Measurements from ENCODE around the gene EFCAB8. TPM values are rescaled to one million over a fixed set of nuclear protein-coding genes. Genes with fewer than 3 reads are reported as not detected.

Gene EFCAB8
- total and polyA plus RNA-seq, 4 donors, result 0.08 to 0.83 (median 0.46) TPM

DNA sequence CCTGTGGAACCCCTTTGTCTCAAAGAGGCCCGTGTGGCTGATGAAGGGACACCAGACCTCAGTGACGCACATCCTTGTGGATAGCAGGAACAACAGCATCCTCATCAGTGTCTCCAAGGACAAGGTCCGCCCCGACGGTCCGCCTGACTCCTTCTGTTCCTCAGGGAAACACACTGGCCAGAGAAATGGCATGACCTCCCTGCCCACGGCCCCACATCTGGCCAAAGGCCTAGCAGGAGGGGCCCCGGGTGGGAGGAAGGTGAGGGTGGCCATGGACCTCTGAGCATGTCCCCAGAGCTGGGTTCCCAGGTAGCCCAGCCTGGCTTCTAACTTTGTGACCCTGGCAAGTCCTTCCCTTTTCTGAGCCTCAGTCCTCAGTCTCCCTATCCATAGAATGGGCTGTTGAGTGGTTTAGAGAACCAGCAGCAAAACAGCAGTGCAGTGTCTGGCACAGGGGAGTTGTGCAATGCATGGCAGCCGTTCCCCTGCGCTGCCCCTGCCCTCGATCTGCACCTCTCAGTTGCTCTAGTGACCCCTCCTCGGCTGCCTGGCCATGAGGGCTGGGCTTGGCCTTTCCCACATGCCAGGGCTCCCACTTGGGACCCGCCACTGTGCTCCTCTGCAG, 48.3 kb downstream of the EFCAB8 start:
- Histone ChIP-seq H3K4me3 (no peak overlapping the region), H3K9me3 (ENCODE audit: control insufficient read depth in 4 of 4, insufficient read depth in 3 of 4, low read length in 3 of 4) (peaks cover 0 to 2% (median 0%) of the 10 kb centered on the region in 4 donors), H3K27ac (ENCODE audit: low read depth in 1 of 2, low read length in 1 of 2) (no peak overlapping the region), H3K9ac (ENCODE audit: insufficient read depth in 1 of 2, low read length in 2 of 2) (no peak overlapping the region), H3K4me1 (ENCODE audit: control insufficient read depth in 5 of 5, insufficient read depth in 5 of 5, low read length in 5 of 5) (no peaks in the 10 kb centered on the region), H3K27me3 (ENCODE audit: control insufficient read depth in 3 of 3, insufficient read depth in 3 of 3, low read length in 2 of 3) (no peaks in the 10 kb centered on the region), H3K36me3 (ENCODE audit: control insufficient read depth in 4 of 4, insufficient read depth in 4 of 4, low read length in 4 of 4) (no peaks in the 10 kb centered on the region)
- ATAC-seq (ENCODE audit: insufficient read depth, low FRiP score) (no peak), DNase-seq (no peak)
- WGBS, 2 donors, result 78 to 85% methylated on average over 13 of the region's 13 CpGs
- TF ChIP-seq, protein P1, sequence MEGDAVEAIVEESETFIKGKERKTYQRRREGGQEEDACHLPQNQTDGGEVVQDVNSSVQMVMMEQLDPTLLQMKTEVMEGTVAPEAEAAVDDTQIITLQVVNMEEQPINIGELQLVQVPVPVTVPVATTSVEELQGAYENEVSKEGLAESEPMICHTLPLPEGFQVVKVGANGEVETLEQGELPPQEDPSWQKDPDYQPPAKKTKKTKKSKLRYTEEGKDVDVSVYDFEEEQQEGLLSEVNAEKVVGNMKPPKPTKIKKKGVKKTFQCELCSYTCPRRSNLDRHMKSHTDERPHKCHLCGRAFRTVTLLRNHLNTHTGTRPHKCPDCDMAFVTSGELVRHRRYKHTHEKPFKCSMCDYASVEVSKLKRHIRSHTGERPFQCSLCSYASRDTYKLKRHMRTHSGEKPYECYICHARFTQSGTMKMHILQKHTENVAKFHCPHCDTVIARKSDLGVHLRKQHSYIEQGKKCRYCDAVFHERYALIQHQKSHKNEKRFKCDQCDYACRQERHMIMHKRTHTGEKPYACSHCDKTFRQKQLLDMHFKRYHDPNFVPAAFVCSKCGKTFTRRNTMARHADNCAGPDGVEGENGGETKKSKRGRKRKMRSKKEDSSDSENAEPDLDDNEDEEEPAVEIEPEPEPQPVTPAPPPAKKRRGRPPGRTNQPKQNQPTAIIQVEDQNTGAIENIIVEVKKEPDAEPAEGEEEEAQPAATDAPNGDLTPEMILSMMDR (IDR thresholded peaks at IDR 0.05; ENCODE audit: control extremely low read depth, extremely low read depth), result no peak

DNA sequence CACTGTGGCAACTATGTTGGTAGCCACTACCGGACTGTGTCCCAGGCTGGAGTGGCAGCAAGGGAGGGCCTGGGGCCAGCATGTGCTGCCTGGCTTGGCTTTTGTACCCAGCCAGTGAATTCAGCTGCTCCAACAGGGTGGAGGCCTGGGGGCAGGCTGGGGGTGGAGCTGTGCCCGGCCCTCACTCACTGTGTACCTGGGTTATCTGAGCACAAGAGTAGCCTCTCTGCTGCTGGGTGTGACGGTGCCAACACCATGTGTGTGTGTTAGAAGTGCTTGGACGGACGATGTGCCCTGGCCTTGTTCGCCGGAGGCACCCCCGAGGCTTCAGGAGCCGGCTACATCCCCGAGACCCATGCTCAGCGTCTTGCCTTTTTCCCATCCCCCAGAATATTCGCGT, 49.2 kb downstream of the EFCAB8 start:
- Histone ChIP-seq H3K4me3 (no peak overlapping the region), H3K9ac (ENCODE audit: insufficient read depth in 1 of 2, low read length in 2 of 2) (no peak overlapping the region), H3K4me1 (ENCODE audit: control insufficient read depth in 5 of 5, insufficient read depth in 5 of 5, low read length in 5 of 5) (no peaks in the 10 kb centered on the region), H3K36me3 (ENCODE audit: control insufficient read depth in 4 of 4, insufficient read depth in 4 of 4, low read length in 4 of 4) (no peaks in the 10 kb centered on the region), H3K9me3 (ENCODE audit: control insufficient read depth in 4 of 4, insufficient read depth in 3 of 4, low read length in 3 of 4) (peaks cover 0 to 2% (median 0%) of the 10 kb centered on the region in 4 donors), H3K27ac (ENCODE audit: low read depth in 1 of 2, low read length in 1 of 2) (no peak overlapping the region), H3K27me3 (ENCODE audit: control insufficient read depth in 3 of 3, insufficient read depth in 3 of 3, low read length in 2 of 3) (no peaks in the 10 kb centered on the region)
- WGBS, 2 donors, result 71 to 88% methylated on average over 13 of the region's 13 CpGs
- TF ChIP-seq, protein P1 (IDR thresholded peaks at IDR 0.05; ENCODE audit: control extremely low read depth, extremely low read depth), result no peak
- ATAC-seq (ENCODE audit: insufficient read depth, low FRiP score) (no peak), DNase-seq (no peak)

- H3K27me3 ChIP-seq (ENCODE audit: control insufficient read depth in 3 of 3, insufficient read depth in 3 of 3, low read length in 2 of 3), result no peaks in the 10 kb centered on the region
- DNase-seq, result no peak
These were observed 49.9 kb downstream of the EFCAB8 start for GRCh38 chr20:32908334-32909292.

More at GRCh38 chr20:32908334-32909292, 49.9 kb downstream of the EFCAB8 start:
- H3K4me1 ChIP-seq (ENCODE audit: control insufficient read depth in 5 of 5, insufficient read depth in 5 of 5, low read length in 5 of 5), result no peaks in the 10 kb centered on the region
- WGBS, 2 donors, result 79 to 82% methylated on average over 19 of the region's 19 CpGs
- TF ChIP-seq, protein P1 (IDR thresholded peaks at IDR 0.05; ENCODE audit: control extremely low read depth, extremely low read depth), result no peak
- H3K27ac ChIP-seq (ENCODE audit: low read depth in 1 of 2, low read length in 1 of 2), result no peak overlapping the region
- H3K9me3 ChIP-seq (ENCODE audit: control insufficient read depth in 4 of 4, insufficient read depth in 3 of 4, low read length in 3 of 4), result peaks cover 0 to 2% (median 0%) of the 10 kb centered on the region in 4 donors
- no peaks in the 10 kb centered on the region for H3K36me3 ChIP-seq (ENCODE audit: control insufficient read depth in 4 of 4, insufficient read depth in 4 of 4, low read length in 4 of 4)
- no peak overlapping the region for H3K4me3 ChIP-seq
- no peak for ATAC-seq (ENCODE audit: insufficient read depth, low FRiP score)
- H3K9ac ChIP-seq (ENCODE audit: insufficient read depth in 1 of 2, low read length in 2 of 2), result no peak overlapping the region
